ENCODE measurements around the gene NFATC3.

GRCh38 chr16:68087688-68088087 is 2.5 kb downstream of the NFATC3 start:
- no peak for TF ChIP-seq CTCF (IDR thresholded peaks at IDR 0.05)
- no peak for TF ChIP-seq EZH2 (IDR thresholded peaks at IDR 0.05; ENCODE audit: borderline replicate concordance, insufficient read depth, low read depth, low read length, poor library complexity, severe bottlenecking)

Data from B cell (primary cell).